Skeletal muscle satellite cell (primary cell): ENCODE results near the gene IGF2R.

Experiments
- H3K27me3 ChIP-seq: 2 replicates; pipeline ENCODE4 v1.7.0; 2013; ENCODE audit warnings: low read length; ENCODE audit not compliant: control insufficient read depth, insufficient read depth
- H3K36me3 ChIP-seq: 2 replicates; pipeline ENCODE4 v1.7.0; 2013; ENCODE audit warnings: mild to moderate bottlenecking, control low read depth, low read length; ENCODE audit not compliant: insufficient read depth
- H3K4me1 ChIP-seq: 2 replicates; pipeline ENCODE4 v1.7.0; 2013; ENCODE audit warnings: low read length; ENCODE audit not compliant: control insufficient read depth, insufficient read depth
- H3K4me2 ChIP-seq: 2 replicates; pipeline ENCODE4 v1.7.0; 2013; ENCODE audit warnings: mild to moderate bottlenecking, low read length
- H3K4me3 ChIP-seq: 2 replicates; pipeline ENCODE4 v1.7.0; 2013; ENCODE audit warnings: low read length
- H3K9ac ChIP-seq: 2 replicates; pipeline ENCODE4 v1.7.0; 2013; ENCODE audit warnings: mild to moderate bottlenecking, low read depth, low read length, moderate library complexity
- H3K9me3 ChIP-seq: replicated peaks from 2 replicates; pipeline ENCODE4 v1.7.0; 2013; ENCODE audit warnings: mild to moderate bottlenecking, control low read depth, low read length

The IGF2R gene

GRCh38 chr6:160060221-160060620 lies 91.3 kb downstream of the IGF2R start:
- H3K36me3 ChIP-seq: peaks cover 86% of the 10 kb centered on the region
- H3K9me3 ChIP-seq: no peaks in the 10 kb centered on the region

GRCh38 chr6:160060920-160061447 lies 92.1 kb downstream of the IGF2R start:
- Histone ChIP-seq H3K9me3 (no peaks in the 10 kb centered on the region), H3K4me2 (no peak overlapping the region), H3K9ac (no peak overlapping the region), H3K4me1 (no peaks in the 10 kb centered on the region), H3K27me3 (no peaks in the 10 kb centered on the region), H3K36me3 (peaks cover 82% of the 10 kb centered on the region), H3K4me3 (no peak overlapping the region)

More at GRCh38 chr6:160060221-160060620, 91.3 kb downstream of the IGF2R start:
- H3K9ac ChIP-seq: no peak overlapping the region
- no peaks in the 10 kb centered on the region for H3K27me3 ChIP-seq
- H3K4me1 ChIP-seq: no peaks in the 10 kb centered on the region
- no peak overlapping the region for H3K4me2 ChIP-seq
- H3K4me3 ChIP-seq: no peak overlapping the region

- Histone ChIP-seq H3K9ac (no peak overlapping the region), H3K4me1 (no peaks in the 10 kb centered on the region), H3K36me3 (peaks cover 79% of the 10 kb centered on the region), H3K4me2 (no peak overlapping the region), H3K27me3 (no peaks in the 10 kb centered on the region), H3K9me3 (no peaks in the 10 kb centered on the region), H3K4me3 (no peak overlapping the region)
Measured at GRCh38 chr6:160063771-160064413, 95.0 kb downstream of the IGF2R start.

GRCh38 chr6:160065200-160065599 lies 96.3 kb downstream of the IGF2R start:
- no peaks in the 10 kb centered on the region for H3K27me3 ChIP-seq
- H3K36me3 ChIP-seq: peaks cover 79% of the 10 kb centered on the region
- H3K9me3 ChIP-seq: no peaks in the 10 kb centered on the region
- H3K9ac ChIP-seq: no peak overlapping the region
- H3K4me2 ChIP-seq: no peak overlapping the region
- H3K4me1 ChIP-seq: no peaks in the 10 kb centered on the region
- no peak overlapping the region for H3K4me3 ChIP-seq

GRCh38 chr6:160067564-160067963 lies 98.7 kb downstream of the IGF2R start:
- H3K4me3 ChIP-seq: no peak overlapping the region
- no peak overlapping the region for H3K9ac ChIP-seq
- peaks cover 77% of the 10 kb centered on the region for H3K36me3 ChIP-seq
- H3K4me2 ChIP-seq: no peak overlapping the region
- no peaks in the 10 kb centered on the region for H3K4me1 ChIP-seq
- no peaks in the 10 kb centered on the region for H3K9me3 ChIP-seq
- H3K27me3 ChIP-seq: no peaks in the 10 kb centered on the region

- Histone ChIP-seq H3K36me3 (peaks cover 79% of the 10 kb centered on the region), H3K9me3 (no peaks in the 10 kb centered on the region), H3K4me2 (no peak overlapping the region), H3K4me1 (no peaks in the 10 kb centered on the region), H3K4me3 (no peak overlapping the region), H3K27me3 (no peaks in the 10 kb centered on the region), H3K9ac (no peak overlapping the region)
Measured at GRCh38 chr6:160068346-160068745, 99.5 kb downstream of the IGF2R start.

- Histone ChIP-seq H3K4me1 (no peaks in the 10 kb centered on the region), H3K4me3 (no peak overlapping the region), H3K9me3 (no peaks in the 10 kb centered on the region)
Measured at GRCh38 chr6:160069050-160069454, 100.2 kb downstream of the IGF2R start.

GRCh38 chr6:160069459-160069858 lies 100.6 kb downstream of the IGF2R start:
- H3K36me3 ChIP-seq: peaks cover 81% of the 10 kb centered on the region
- no peak overlapping the region for H3K4me2 ChIP-seq
- H3K4me1 ChIP-seq: no peaks in the 10 kb centered on the region
- no peak overlapping the region for H3K9ac ChIP-seq
- H3K4me3 ChIP-seq: no peak overlapping the region
- no peaks in the 10 kb centered on the region for H3K27me3 ChIP-seq
- no peaks in the 10 kb centered on the region for H3K9me3 ChIP-seq

More at GRCh38 chr6:160069050-160069454, 100.2 kb downstream of the IGF2R start:
- Histone ChIP-seq H3K4me2 (no peak overlapping the region), H3K9ac (no peak overlapping the region), H3K36me3 (peaks cover 81% of the 10 kb centered on the region), H3K27me3 (no peaks in the 10 kb centered on the region)

GRCh38 chr6:160070427-160070826 lies 101.5 kb downstream of the IGF2R start:
- Histone ChIP-seq H3K4me2 (no peak overlapping the region), H3K4me3 (no peak overlapping the region), H3K9me3 (no peaks in the 10 kb centered on the region), H3K27me3 (no peaks in the 10 kb centered on the region), H3K36me3 (peaks cover 76% of the 10 kb centered on the region), H3K4me1 (no peaks in the 10 kb centered on the region), H3K9ac (no peak overlapping the region)

- no peak overlapping the region for H3K9ac ChIP-seq
- no peak overlapping the region for H3K4me3 ChIP-seq
- no peaks in the 10 kb centered on the region for H3K4me1 ChIP-seq
- H3K36me3 ChIP-seq: peaks cover 79% of the 10 kb centered on the region
- H3K9me3 ChIP-seq: no peaks in the 10 kb centered on the region
- no peak overlapping the region for H3K4me2 ChIP-seq
- no peaks in the 10 kb centered on the region for H3K27me3 ChIP-seq
Measured at GRCh38 chr6:160070831-160071230, 101.9 kb downstream of the IGF2R start.

GRCh38 chr6:160071805-160072690 lies 103.2 kb downstream of the IGF2R start:
- H3K9me3 ChIP-seq: no peaks in the 10 kb centered on the region
- no peaks in the 10 kb centered on the region for H3K27me3 ChIP-seq
- H3K9ac ChIP-seq: no peak overlapping the region
- H3K36me3 ChIP-seq: peaks cover 84% of the 10 kb centered on the region
- H3K4me1 ChIP-seq: peaks cover 3% of the 10 kb centered on the region
- H3K4me2 ChIP-seq: no peak overlapping the region
- H3K4me3 ChIP-seq: no peak overlapping the region
